Neural progenitor cell (in vitro differentiated cells): Measurements from ENCODE around the gene MAP1LC3B2. TPM values are rescaled to one million over a fixed set of nuclear protein-coding genes. Genes with fewer than 3 reads are reported as not detected.
A peak's percentile ranks its signal among the peaks of the same experiment; 100 is the strongest.

Source experiments
- DNase-seq: peaks from one replicate; pipeline ENCODE4 v3.0.0-alpha.2; 2016; ENCODE audit warnings: low spot score
- H2AFZ ChIP-seq: fragments of 200-600 bp; sonication (generic); replicated peaks from 2 replicates; pipeline ENCODE4 v1.6.1; 2016; ENCODE audit warnings: antibody characterized with exemption
- H3F3A ChIP-seq: fragments of 200-600 bp; sonication (generic); 2 replicates; pipeline ENCODE4 v1.6.1; 2016; ENCODE audit warnings: antibody characterized with exemption, low read depth
- H3K27ac ChIP-seq: fragments of 200-600 bp; sonication (generic); 2 replicates; pipeline ENCODE4 v1.5.1; 2016; ENCODE audit warnings: mild to moderate bottlenecking
- H3K27me3 ChIP-seq: fragments of 200-600 bp; sonication (generic); 2 replicates; pipeline ENCODE4 v1.6.1; 2016; ENCODE audit warnings: mild to moderate bottlenecking, moderate library complexity
- H3K36me3 ChIP-seq: fragments of 200-600 bp; sonication (generic); 2 replicates; pipeline ENCODE4 v1.5.1; 2016
- H3K4me1 ChIP-seq: fragments of 200-600 bp; sonication (generic); 2 replicates; pipeline ENCODE4 v1.6.1; 2016; ENCODE audit warnings: mixed run types
- H3K4me2 ChIP-seq: fragments of 200-600 bp; sonication (generic); 2 replicates; pipeline ENCODE4 v1.6.1; 2016
- H3K4me3 ChIP-seq: fragments of 200-600 bp; sonication (generic); 2 replicates; pipeline ENCODE4 v1.5.1; 2016
- H3K79me2 ChIP-seq: fragments of 200-600 bp; sonication (generic); 2 replicates; pipeline ENCODE4 v1.6.1; 2016; ENCODE audit warnings: low read depth
- H3K9ac ChIP-seq: fragments of 200-600 bp; sonication (generic); 2 replicates; pipeline ENCODE4 v1.6.1; 2016
- H3K9me3 ChIP-seq: fragments of 200-600 bp; sonication (generic); 2 replicates; pipeline ENCODE4 v1.5.1; 2016; ENCODE audit warnings: low read depth
- H4K20me1 ChIP-seq: fragments of 200-600 bp; sonication (generic); 2 replicates; pipeline ENCODE4 v1.6.1; 2016; ENCODE audit warnings: low read depth
- H3K27ac Mint-ChIP-seq: 3 replicates; pipeline ENCODE4 v1.8.0; 2021; ENCODE audit warnings: mixed read lengths
- H3K27me3 Mint-ChIP-seq: 2 replicates; pipeline ENCODE4 v1.8.0; 2022; ENCODE audit warnings: low read depth, mild to moderate bottlenecking, inconsistent platforms, moderate library complexity, mixed read lengths; ENCODE audit not compliant: insufficient read depth
- H3K36me3 Mint-ChIP-seq: 3 replicates; pipeline ENCODE4 v1.8.0; 2021; ENCODE audit warnings: mixed read lengths
- H3K4me1 Mint-ChIP-seq: 3 replicates; pipeline ENCODE4 v1.8.0; 2021; ENCODE audit warnings: mixed read lengths
- H3K4me3 Mint-ChIP-seq: 3 replicates; pipeline ENCODE4 v1.8.0; 2021; ENCODE audit warnings: mild to moderate bottlenecking, moderate library complexity, mixed read lengths
- H3K9me3 Mint-ChIP-seq: 3 replicates; pipeline ENCODE4 v1.8.0; 2020; ENCODE audit warnings: mixed read lengths
- CTCF ChIP-seq: fragments of 200-600 bp; sonication (generic); IDR thresholded peaks from 2 replicates; pipeline ENCODE4 v1.5.1; 2017; ENCODE audit warnings: antibody characterized with exemption, mild to moderate bottlenecking
- EZH2 ChIP-seq: fragments of 200-600 bp; sonication (generic); IDR thresholded peaks from 2 replicates; pipeline ENCODE4 v1.6.1; 2017; ENCODE audit warnings: antibody characterized with exemption, mild to moderate bottlenecking, moderate library complexity
- EZH2phosphoT487 ChIP-seq: fragments of 200-600 bp; sonication (generic); IDR thresholded peaks from 2 replicates; pipeline ENCODE4 v1.6.1; 2017; ENCODE audit warnings: antibody characterized with exemption
- total RNA-seq: library from RNA; depleted of rRNA; stranded (reverse); fragments of >200 nt; gene quantifications from 2 replicates; pipeline ENCODE4 v1.2.3, GENCODE V29; 2015; ENCODE audit warnings: low replicate concordance

MAP1LC3B2 gene
- total RNA-seq, 1 donor from 2014 or later = 0.39 TPM

- Mint-ChIP-seq H3K4me1 (peaks cover 33% of the 10 kb centered on the region), H3K36me3 (no peaks in the 10 kb centered on the region), H3K4me3 (no peak overlapping the region), H3K27me3 (peaks cover 7% of the 10 kb centered on the region), H3K9me3 (peaks cover 2% of the 10 kb centered on the region), H3K27ac (peak overlapping the region; percentile 76)
- Histone ChIP-seq H2AFZ (no peak overlapping the region), H3K9ac (no peak overlapping the region), H3F3A (no peaks in the 10 kb centered on the region), H3K79me2 (no peaks in the 10 kb centered on the region), H3K4me2 (no peak overlapping the region), H3K27me3 (no peaks in the 10 kb centered on the region), H3K9me3 (no peaks in the 10 kb centered on the region), H3K4me3 (no peak overlapping the region), H4K20me1 (no peaks in the 10 kb centered on the region), H3K4me1 (peaks cover 12% of the 10 kb centered on the region), H3K27ac (no peak overlapping the region), H3K36me3 (no peaks in the 10 kb centered on the region)
- TF ChIP-seq CTCF (no peak), EZH2 (no peak), EZH2phosphoT487 (no peak)
- DNase-seq = no peak
Measured at GRCh38 chr12:116516657-116517056, 42.5 kb upstream of the MAP1LC3B2 start.

- Histone ChIP-seq H3K27ac (no peak overlapping the region), H4K20me1 (no peaks in the 10 kb centered on the region), H2AFZ (no peak overlapping the region), H3K9me3 (no peaks in the 10 kb centered on the region), H3K4me3 (no peak overlapping the region), H3K27me3 (no peaks in the 10 kb centered on the region), H3K4me1 (peaks cover 12% of the 10 kb centered on the region), H3K36me3 (no peaks in the 10 kb centered on the region), H3F3A (no peaks in the 10 kb centered on the region), H3K79me2 (no peaks in the 10 kb centered on the region), H3K9ac (no peak overlapping the region), H3K4me2 (no peak overlapping the region)
- DNase-seq = no peak
- Mint-ChIP-seq H3K9me3 (no peaks in the 10 kb centered on the region), H3K36me3 (no peaks in the 10 kb centered on the region), H3K4me3 (no peak overlapping the region), H3K27ac (no peak overlapping the region), H3K27me3 (peaks cover 7% of the 10 kb centered on the region), H3K4me1 (peaks cover 36% of the 10 kb centered on the region)
- no peak for TF ChIP-seq EZH2
- TF ChIP-seq CTCF = no peak
- no peak for TF ChIP-seq EZH2phosphoT487
Measured at GRCh38 chr12:116517431-116518045, 41.6 kb upstream of the MAP1LC3B2 start.

GRCh38 chr12:116520225-116520760 is 38.9 kb upstream of the MAP1LC3B2 start:
- Mint-ChIP-seq H3K9me3 (no peaks in the 10 kb centered on the region), H3K4me1 (peaks cover 46% of the 10 kb centered on the region), H3K27me3 (peaks cover 3% of the 10 kb centered on the region), H3K36me3 (no peaks in the 10 kb centered on the region), H3K27ac (no peak overlapping the region), H3K4me3 (no peak overlapping the region)
- Histone ChIP-seq H3K9me3 (no peaks in the 10 kb centered on the region), H3K27me3 (no peaks in the 10 kb centered on the region), H3K4me2 (no peak overlapping the region), H3K27ac (no peak overlapping the region), H2AFZ (no peak overlapping the region), H3F3A (no peaks in the 10 kb centered on the region), H3K36me3 (no peaks in the 10 kb centered on the region), H3K4me1 (peaks cover 16% of the 10 kb centered on the region), H3K9ac (no peak overlapping the region), H3K79me2 (no peaks in the 10 kb centered on the region), H3K4me3 (no peak overlapping the region), H4K20me1 (no peaks in the 10 kb centered on the region)
- no peak for TF ChIP-seq EZH2
- TF ChIP-seq EZH2phosphoT487 = no peak
- TF ChIP-seq CTCF = no peak
- no peak for DNase-seq
